Ecto neural progenitor cell (in vitro differentiated cells): ENCODE results near the gene FCRL3.
"Not testable (repeated sequence)": the region's sequence is repeated elsewhere in the genome, so short reads cannot be mapped to it uniquely, and the experiment has no call there.

Source experiments
- DNase-seq: peaks from one replicate; pipeline ENCODE4 v3.0.0-alpha.2; 2018; ENCODE audit warnings: low spot score

FCRL3 gene

GRCh38 chr1:157700732-157701131, at the start of gene FCRL3:
TSS of gene FCRL3 (minus strand) at chr1:157700769. CDS start at chr1:157700489, 280 bp downstream.
- DNase-seq, result no peak

- no peak for DNase-seq
Observed at GRCh38 chr1:157748262-157748817, 47.8 kb upstream of the FCRL3 start.

- no peak for DNase-seq
Observed at GRCh38 chr1:157739229-157739901, 38.8 kb upstream of the FCRL3 start.

- not testable (repeated sequence) for DNase-seq
Observed at GRCh38 chr1:157735991-157736390, 35.4 kb upstream of the FCRL3 start.

- no peak for DNase-seq
Observed at GRCh38 chr1:157734321-157734720, 33.8 kb upstream of the FCRL3 start.

GRCh38 chr1:157732755-157733154, 32.2 kb upstream of the FCRL3 start:
- no peak for DNase-seq

- no peak for DNase-seq
Observed at GRCh38 chr1:157725221-157725577, 24.6 kb upstream of the FCRL3 start.

- DNase-seq, result no peak
Observed at GRCh38 chr1:157724537-157725220, 24.1 kb upstream of the FCRL3 start.

- no peak for DNase-seq
Observed at GRCh38 chr1:157723157-157723556, 22.6 kb upstream of the FCRL3 start.

- DNase-seq, result no peak
Observed at GRCh38 chr1:157721985-157722384, 21.4 kb upstream of the FCRL3 start.

- DNase-seq, result no peak
Observed at GRCh38 chr1:157715736-157716135, 15.2 kb upstream of the FCRL3 start.

- no peak for DNase-seq
Observed at GRCh38 chr1:157711802-157712201, 11.2 kb upstream of the FCRL3 start.

- no peak for DNase-seq
Observed at GRCh38 chr1:157704878-157705277, 4.3 kb upstream of the FCRL3 start.

GRCh38 chr1:157703981-157704380, 3.4 kb upstream of the FCRL3 start:
- DNase-seq, result no peak

GRCh38 chr1:157702308-157702825, 1.8 kb upstream of the FCRL3 start:
- DNase-seq, result no peak

- no peak for DNase-seq
Observed at GRCh38 chr1:157700305-157700704, 264 bp downstream of the FCRL3 start.

- DNase-seq, result no peak
Observed at GRCh38 chr1:157697781-157698569, 2.6 kb downstream of the FCRL3 start.

GRCh38 chr1:157696966-157697628, 3.5 kb downstream of the FCRL3 start:
- no peak for DNase-seq

- no peak for DNase-seq
Observed at GRCh38 chr1:157695417-157695816, 5.2 kb downstream of the FCRL3 start.

GRCh38 chr1:157691285-157691920, 9.2 kb downstream of the FCRL3 start:
- no peak for DNase-seq

- DNase-seq, result no peak
Observed at GRCh38 chr1:157682710-157683437, 17.7 kb downstream of the FCRL3 start.
